ENCODE results near the gene LENG1.

Gene LENG1

GRCh38 chr19:54191011-54191810 lies 31.7 kb upstream of the LENG1 start, which contains the start of gene TSEN34:
Gene TSEN34 (plus strand): TSS chr19:54191308. CDS start chr19:54191365, 57 bp downstream.
- Histone ChIP-seq H3K79me2 (ENCODE audit: insufficient read depth, low read length) (peaks cover 37% of the 10 kb centered on the region), H3K4me2 (ENCODE audit: insufficient read depth, low read length) (peak within 1 kb of the TSS; percentile 88), H2AFZ (ENCODE audit: low read depth, low read length) (peak within 1 kb of the TSS; percentile 83)

GRCh38 chr19:54190503-54191010 lies 31.0 kb upstream of the LENG1 start:
- Histone ChIP-seq H3K27me3 (ENCODE audit: insufficient read depth, low read length, poor library complexity) (no peaks in the 10 kb centered on the region), H3K4me1 (ENCODE audit: insufficient read depth, low read length) (peaks cover 37% of the 10 kb centered on the region), H3K79me2 (ENCODE audit: insufficient read depth, low read length) (peaks cover 37% of the 10 kb centered on the region), H2AFZ (ENCODE audit: low read depth, low read length) (peak overlapping the region; percentile 83), H3K9me3 (ENCODE audit: insufficient read depth, low read length, severe bottlenecking) (no peaks in the 10 kb centered on the region), H3K9ac (ENCODE audit: low read depth, low read length) (peak overlapping the region; percentile 80), H4K20me1 (ENCODE audit: insufficient read depth, low read length) (peaks cover 16% of the 10 kb centered on the region), H3K4me2 (ENCODE audit: insufficient read depth, low read length) (peak overlapping the region; percentile 88), H3K4me3 (ENCODE audit: low read depth in 1 of 2, low read length in 2 of 2) (peak overlapping the region; percentile 47 to 66; a peak in 3 of 4 replicates), H3K36me3 (ENCODE audit: insufficient read depth, low read length) (peaks cover 29% of the 10 kb centered on the region), H3K27ac (ENCODE audit: low read length) (peak overlapping the region; percentile 98)
- TF ChIP-seq CTCF (IDR thresholded peaks at IDR 0.05; ENCODE audit: borderline replicate concordance, extremely low read depth, low read length, poor library complexity, severe bottlenecking), result no peak
- ATAC-seq (ENCODE audit: insufficient read depth, low read depth) (peak; percentile 70), DNase-seq (peak; percentile 100)

More at GRCh38 chr19:54191011-54191810, 31.7 kb upstream of the LENG1 start, which contains the start of gene TSEN34:
- peak within 1 kb of the TSS; percentile 80 for H3K9ac ChIP-seq (ENCODE audit: low read depth, low read length)
- peaks cover 28% of the 10 kb centered on the region for H3K36me3 ChIP-seq (ENCODE audit: insufficient read depth, low read length)
- peak; percentile 23 for ATAC-seq (ENCODE audit: insufficient read depth, low read depth)
- DNase-seq, result peak; percentile 89
- peaks cover 37% of the 10 kb centered on the region for H3K4me1 ChIP-seq (ENCODE audit: insufficient read depth, low read length)
- peak within 1 kb of the TSS; percentile 98 for H3K27ac ChIP-seq (ENCODE audit: low read length)
- no peaks in the 10 kb centered on the region for H3K9me3 ChIP-seq (ENCODE audit: insufficient read depth, low read length, severe bottlenecking)
- peak within 1 kb of the TSS; percentile 47 to 66; a peak in 3 of 4 replicates for H3K4me3 ChIP-seq (ENCODE audit: low read depth in 1 of 2, low read length in 2 of 2)
- peaks cover 16% of the 10 kb centered on the region for H4K20me1 ChIP-seq (ENCODE audit: insufficient read depth, low read length)
- no peaks in the 10 kb centered on the region for H3K27me3 ChIP-seq (ENCODE audit: insufficient read depth, low read length, poor library complexity)
- TF ChIP-seq CTCF (IDR thresholded peaks at IDR 0.05; ENCODE audit: borderline replicate concordance, extremely low read depth, low read length, poor library complexity, severe bottlenecking) (no peak), EZH2 (IDR thresholded peaks at IDR 0.05; ENCODE audit: borderline replicate concordance, low read depth, low read length, severe bottlenecking) (no peak)

GRCh38 chr19:54189735-54190502 lies 30.4 kb upstream of the LENG1 start:
- peaks cover 37% of the 10 kb centered on the region for H3K79me2 ChIP-seq (ENCODE audit: insufficient read depth, low read length)
- H3K27me3 ChIP-seq (ENCODE audit: insufficient read depth, low read length, poor library complexity), result no peaks in the 10 kb centered on the region
- no peaks in the 10 kb centered on the region for H3K9me3 ChIP-seq (ENCODE audit: insufficient read depth, low read length, severe bottlenecking)
- TF ChIP-seq CTCF (IDR thresholded peaks at IDR 0.05; ENCODE audit: borderline replicate concordance, extremely low read depth, low read length, poor library complexity, severe bottlenecking), result no peak
- TF ChIP-seq EZH2 (IDR thresholded peaks at IDR 0.05; ENCODE audit: borderline replicate concordance, low read depth, low read length, severe bottlenecking), result no peak
- peak overlapping the region; percentile 69 for H3K4me2 ChIP-seq (ENCODE audit: insufficient read depth, low read length)
- H3K4me1 ChIP-seq (ENCODE audit: insufficient read depth, low read length), result peaks cover 37% of the 10 kb centered on the region
- peak overlapping the region; percentile 98 for H3K27ac ChIP-seq (ENCODE audit: low read length)
- H3K4me3 ChIP-seq (ENCODE audit: low read depth in 1 of 2, low read length in 2 of 2), result peak overlapping the region; percentile 30 to 73; a peak in 3 of 4 replicates
- DNase-seq (peak; percentile 100), ATAC-seq (ENCODE audit: insufficient read depth, low read depth) (peak; percentile 66)
- H3K36me3 ChIP-seq (ENCODE audit: insufficient read depth, low read length), result peaks cover 29% of the 10 kb centered on the region
- peaks cover 16% of the 10 kb centered on the region for H4K20me1 ChIP-seq (ENCODE audit: insufficient read depth, low read length)
- H2AFZ ChIP-seq (ENCODE audit: low read depth, low read length), result peak overlapping the region; percentile 83
- peak overlapping the region; percentile 84 for H3K9ac ChIP-seq (ENCODE audit: low read depth, low read length)

Data from DND-41 (cell line).